HG02678 (cell line): ENCODE measurements around the gene SHISAL2A.
A peak's percentile ranks its signal among the peaks of the same experiment; 100 is the strongest.
"Not testable (repeated sequence)": the region's sequence is repeated elsewhere in the genome, so short reads cannot be mapped to it uniquely, and the experiment has no call there.

Source experiments
- ATAC-seq: cut with Tn5 transposase; IDR thresholded peaks from one replicate; pipeline ENCODE4 v1.9.1; 2021; ENCODE audit warnings: mild to moderate bottlenecking, moderate library complexity; ENCODE audit not compliant: unreplicated experiment

Gene SHISAL2A

GRCh38 chr1:52680353-52680752 is 47.4 kb downstream of the SHISAL2A start:
- ATAC-seq: no peak

- ATAC-seq: no peak
Observed at GRCh38 chr1:52681136-52681535, 48.2 kb downstream of the SHISAL2A start.

GRCh38 chr1:52683367-52683940 is 50.5 kb downstream of the SHISAL2A start:
- ATAC-seq: no peak

- no peak for ATAC-seq
Observed at GRCh38 chr1:52684545-52684944, 51.6 kb downstream of the SHISAL2A start.

- ATAC-seq: peak; percentile 66
Observed at GRCh38 chr1:52686261-52686751, 53.3 kb downstream of the SHISAL2A start.

- no peak for ATAC-seq
Observed at GRCh38 chr1:52686830-52687229, 53.9 kb downstream of the SHISAL2A start.

- ATAC-seq: no peak
Observed at GRCh38 chr1:52691821-52692220, 58.9 kb downstream of the SHISAL2A start.

- ATAC-seq: no peak
Observed at GRCh38 chr1:52692697-52693096, 59.7 kb downstream of the SHISAL2A start.

GRCh38 chr1:52693351-52693750 is 60.4 kb downstream of the SHISAL2A start:
- ATAC-seq: not testable (repeated sequence)

- no peak for ATAC-seq
Observed at GRCh38 chr1:52693843-52694242, 60.9 kb downstream of the SHISAL2A start.

- ATAC-seq: no peak
Observed at GRCh38 chr1:52695627-52696026, 62.7 kb downstream of the SHISAL2A start.

- ATAC-seq: peak; percentile 48
Observed at GRCh38 chr1:52697795-52698674, 65.1 kb downstream of the SHISAL2A start, which contains the start of gene COA7. Gene COA7 (minus strand): TSS chr1:52698347. CDS start chr1:52698326, 21 bp downstream.

GRCh38 chr1:52702886-52703787 is 70.2 kb downstream of the SHISAL2A start:
- ATAC-seq: peak; percentile 92

- no peak for ATAC-seq
Observed at GRCh38 chr1:52706136-52706670, 73.2 kb downstream of the SHISAL2A start.
